ENCODE measurements around the gene JAK2. TPM values are rescaled to one million over a fixed set of nuclear protein-coding genes. Genes with fewer than 3 reads are reported as not detected.
A peak's percentile ranks its signal among the peaks of the same experiment; 100 is the strongest.

Gene JAK2
- polyA plus RNA-seq, 2 of the 4 experiments (the other 2 are of a cell fraction), result 2.9 to 7.7 TPM

GRCh38 chr9:4973246-4973645 is 11.8 kb upstream of the JAK2 start:
- H3K27ac ChIP-seq, result no peak overlapping the region
- no peaks in the 10 kb centered on the region for H3K4me1 ChIP-seq
- ATAC-seq, result no peak
- ChIA-PET POLR2A (no interaction called here), CTCF (interaction anchor here (1.4 to 1.6 kb wide), 4 partner anchors 14 to 211 kb away, joined by 3 to 4 read pairs (median 4); no protein-coding TSS in a partner anchor)
- no peak overlapping the region for H3K4me2 ChIP-seq
- H3K4me3 ChIP-seq, result no peak overlapping the region
- DNase-seq (ENCODE audit: low read depth in 1 of 2, low spot score in 1 of 2), result no peak
- no peak for FAIRE-seq
- 7% methylated on average over 1 of the region's 1 CpG for WGBS (ENCODE audit: missing lambda C conversion rate)
- H3K9me3 ChIP-seq, result no peaks in the 10 kb centered on the region
- TF ChIP-seq HES2 (IDR thresholded peaks at IDR 0.05) (0 out of 2 replicates have a peak, but pooled peaks have one; percentile 5), PBX3 (IDR thresholded peaks at IDR 0.05) (no peak)

- H3K4me2 ChIP-seq, result no peak overlapping the region
- FAIRE-seq (no peak), DNase-seq (ENCODE audit: low read depth in 1 of 2, low spot score in 1 of 2) (no peak), ATAC-seq (no peak)
- 0% methylated on average over 1 of the region's 1 CpG for WGBS (ENCODE audit: missing lambda C conversion rate)
- TF ChIP-seq JUN (IDR thresholded peaks at IDR 0.05), result no peak
- no peak for TF ChIP-seq ATOH8 (CRISPR knock-in tag; IDR thresholded peaks at IDR 0.05; ENCODE audit: low read depth)
- no peak for TF ChIP-seq HOXB5 (CRISPR knock-in tag; IDR thresholded peaks at IDR 0.05)
- TF ChIP-seq BCL3 (IDR thresholded peaks at IDR 0.05), result no peak
- no peak for TF ChIP-seq ZC3H11A (IDR thresholded peaks at IDR 0.05)
- TF ChIP-seq MYC (IDR thresholded peaks at IDR 0.05; ENCODE audit: borderline replicate concordance, low read length), result no peak
- TF ChIP-seq RARB (CRISPR knock-in tag; IDR thresholded peaks at IDR 0.05), result no peak
- TF ChIP-seq SMC3 (IDR thresholded peaks at IDR 0.05), result no peak
- no peak for TF ChIP-seq CHD4 (IDR thresholded peaks at IDR 0.05; ENCODE audit: borderline replicate concordance)
- TF ChIP-seq TFCP2L1 (CRISPR knock-in tag; IDR thresholded peaks at IDR 0.05), result no peak
- TF ChIP-seq JUNB (IDR thresholded peaks at IDR 0.05), result no peak
- TF ChIP-seq USF2 (IDR thresholded peaks at IDR 0.05), result no peak
- no peak for TF ChIP-seq E2F6 (IDR thresholded peaks at IDR 0.05; ENCODE audit: borderline replicate concordance, low read depth)
- no peak for TF ChIP-seq BHLHE40 (IDR thresholded peaks at IDR 0.05; ENCODE audit: low read depth, low read length)
- TF ChIP-seq FOSB (CRISPR knock-in tag; IDR thresholded peaks at IDR 0.05), result no peak
- TF ChIP-seq HMGXB4 (CRISPR knock-in tag; IDR thresholded peaks at IDR 0.05; ENCODE audit: borderline replicate concordance), result no peak
- TF ChIP-seq HES2 (IDR thresholded peaks at IDR 0.05), result no peak
- no peak for TF ChIP-seq REST (IDR thresholded peaks at IDR 0.05)
- H3K4me1 ChIP-seq, result no peaks in the 10 kb centered on the region
- ChIA-PET CTCF (interaction anchor here (1.4 to 1.6 kb wide), 4 partner anchors 13 to 212 kb away, joined by 3 to 4 read pairs (median 4); no protein-coding TSS in a partner anchor), POLR2A (interaction anchor here (1.3 kb wide), 1 partner anchor 11 kb away, joined by 4 read pairs; the partner anchor contains the start of gene JAK2)
- no peak overlapping the region for H3K4me3 ChIP-seq
- no peaks in the 10 kb centered on the region for H3K9me3 ChIP-seq
- no peak overlapping the region for H3K27ac ChIP-seq
These were observed 11.2 kb upstream of the JAK2 start for GRCh38 chr9:4973902-4974301.

All from A549 (cell line).